Measurements from ENCODE around the gene DHRS7B. TPM values are rescaled to one million over a fixed set of nuclear protein-coding genes. Genes with fewer than 3 reads are reported as not detected.
A peak's percentile ranks its signal among the peaks of the same experiment; 100 is the strongest.

DHRS7B gene
- total RNA-seq, 1 donor from 2014 or later, result 31.7 TPM

DNA sequence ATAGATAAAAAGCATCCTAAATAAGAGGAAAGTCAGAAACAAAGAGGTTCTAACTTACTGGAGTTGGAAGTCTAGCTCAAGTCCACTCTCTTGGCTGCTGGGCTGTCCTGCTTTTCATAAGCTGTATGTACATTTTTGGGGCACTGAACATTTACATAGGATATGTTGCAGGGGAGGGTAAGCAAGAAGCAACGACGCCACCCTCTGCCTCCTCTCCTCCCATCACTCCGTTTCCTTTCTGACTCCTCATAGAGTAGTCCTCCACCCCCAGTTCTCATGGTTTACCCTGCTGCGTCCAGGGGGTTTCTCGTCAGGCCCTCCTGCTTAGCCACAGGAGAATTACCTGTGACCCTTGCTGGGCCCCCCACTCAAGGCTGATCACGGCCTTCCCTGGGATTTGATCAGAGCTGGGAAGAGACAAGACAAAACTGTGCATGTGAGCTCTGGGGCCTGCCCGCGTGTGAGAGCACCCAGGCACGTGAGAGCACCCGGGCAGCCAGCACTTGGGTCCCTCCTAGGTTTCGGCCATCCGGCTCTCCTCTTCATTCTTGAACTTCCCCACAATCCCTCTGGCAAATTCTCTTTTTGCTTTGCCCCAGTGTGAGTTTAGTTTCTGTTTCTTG lies 50.1 kb downstream of the DHRS7B start:
- peaks cover 0 to 15% of the 10 kb centered on the region in 2 donors for H3K36me3 ChIP-seq
- H3K9me3 ChIP-seq, result no peaks in the 10 kb centered on the region
- no peak overlapping the region for H3K4me3 ChIP-seq
- TF ChIP-seq POLR2A (IDR thresholded peaks at IDR 0.05) (no peak), POLR2AphosphoS5 (IDR thresholded peaks at IDR 0.05; ENCODE audit: insufficient read depth in 1 of 2, low read depth in 1 of 2) (no peak)
- TF ChIP-seq, protein P1, sequence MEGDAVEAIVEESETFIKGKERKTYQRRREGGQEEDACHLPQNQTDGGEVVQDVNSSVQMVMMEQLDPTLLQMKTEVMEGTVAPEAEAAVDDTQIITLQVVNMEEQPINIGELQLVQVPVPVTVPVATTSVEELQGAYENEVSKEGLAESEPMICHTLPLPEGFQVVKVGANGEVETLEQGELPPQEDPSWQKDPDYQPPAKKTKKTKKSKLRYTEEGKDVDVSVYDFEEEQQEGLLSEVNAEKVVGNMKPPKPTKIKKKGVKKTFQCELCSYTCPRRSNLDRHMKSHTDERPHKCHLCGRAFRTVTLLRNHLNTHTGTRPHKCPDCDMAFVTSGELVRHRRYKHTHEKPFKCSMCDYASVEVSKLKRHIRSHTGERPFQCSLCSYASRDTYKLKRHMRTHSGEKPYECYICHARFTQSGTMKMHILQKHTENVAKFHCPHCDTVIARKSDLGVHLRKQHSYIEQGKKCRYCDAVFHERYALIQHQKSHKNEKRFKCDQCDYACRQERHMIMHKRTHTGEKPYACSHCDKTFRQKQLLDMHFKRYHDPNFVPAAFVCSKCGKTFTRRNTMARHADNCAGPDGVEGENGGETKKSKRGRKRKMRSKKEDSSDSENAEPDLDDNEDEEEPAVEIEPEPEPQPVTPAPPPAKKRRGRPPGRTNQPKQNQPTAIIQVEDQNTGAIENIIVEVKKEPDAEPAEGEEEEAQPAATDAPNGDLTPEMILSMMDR (IDR thresholded peaks at IDR 0.05), result no peak
- no peaks in the 10 kb centered on the region for H3K4me1 ChIP-seq
- no peaks in the 10 kb centered on the region for H3K27me3 ChIP-seq
- peak; percentile 52 for DNase-seq (ENCODE audit: extremely low spot score in 2 of 2)
- intact Hi-C loops (cut with DNase I), result no loop called here
- no peak overlapping the region for H3K27ac ChIP-seq

DNA sequence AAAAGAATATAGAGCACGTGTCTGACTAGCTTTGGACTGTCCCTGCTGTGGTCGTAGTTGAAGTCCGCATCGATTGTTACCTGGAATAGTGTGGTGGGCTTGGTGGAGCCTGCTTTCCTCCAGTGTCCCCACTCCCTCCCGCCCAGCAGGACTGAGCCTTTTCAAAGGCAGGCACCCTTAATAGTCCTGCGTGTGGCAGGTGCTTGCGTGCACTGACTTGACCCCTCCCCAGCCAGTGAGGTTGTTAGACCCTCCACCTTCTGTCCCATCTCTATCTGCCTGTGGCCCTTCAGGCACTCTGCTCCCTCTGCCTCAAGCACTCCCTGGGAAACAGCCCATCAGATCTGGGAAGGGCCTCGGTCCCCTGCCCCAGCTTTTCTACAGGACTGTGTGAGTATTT lies 50.6 kb downstream of the DHRS7B start:
- Histone ChIP-seq H3K27me3 (no peaks in the 10 kb centered on the region), H3K4me1 (no peaks in the 10 kb centered on the region), H3K9me3 (no peaks in the 10 kb centered on the region), H3K36me3 (peaks cover 0 to 10% of the 10 kb centered on the region in 2 donors), H3K4me3 (no peak overlapping the region), H3K27ac (no peak overlapping the region)
- intact Hi-C loops (cut with DNase I), result no loop called here
- DNase-seq (ENCODE audit: extremely low spot score in 2 of 2), result peak; percentile 55 to 70
- TF ChIP-seq POLR2AphosphoS5 (IDR thresholded peaks at IDR 0.05; ENCODE audit: insufficient read depth in 1 of 2, low read depth in 1 of 2) (no peak), POLR2A (IDR thresholded peaks at IDR 0.05) (no peak)
- TF ChIP-seq, protein P1 (IDR thresholded peaks at IDR 0.05), result no peak

GRCh38 chr17:21177854-21178600 lies 51.3 kb downstream of the DHRS7B start:
- intact Hi-C loops (cut with DNase I), result no loop called here
- peaks cover 0 to 3% of the 10 kb centered on the region in 2 donors for H3K36me3 ChIP-seq
- H3K9me3 ChIP-seq, result no peaks in the 10 kb centered on the region
- no peak overlapping the region for H3K27ac ChIP-seq
- H3K27me3 ChIP-seq, result no peaks in the 10 kb centered on the region
- no peak for TF ChIP-seq POLR2A (IDR thresholded peaks at IDR 0.05)
- no peak for TF ChIP-seq POLR2AphosphoS5 (IDR thresholded peaks at IDR 0.05; ENCODE audit: insufficient read depth in 1 of 2, low read depth in 1 of 2)
- TF ChIP-seq, protein P1 (IDR thresholded peaks at IDR 0.05), result no peak
- H3K4me3 ChIP-seq, result no peak overlapping the region
- peak; percentile 29 to 77 for DNase-seq (ENCODE audit: extremely low spot score in 2 of 2)
- H3K4me1 ChIP-seq, result no peaks in the 10 kb centered on the region

- Histone ChIP-seq H3K27ac (no peak overlapping the region), H3K27me3 (no peaks in the 10 kb centered on the region), H3K4me3 (no peak overlapping the region), H3K9me3 (no peaks in the 10 kb centered on the region), H3K36me3 (peaks cover 0 to 15% of the 10 kb centered on the region in 2 donors), H3K4me1 (no peaks in the 10 kb centered on the region)
- no peak for TF ChIP-seq POLR2AphosphoS5 (IDR thresholded peaks at IDR 0.05; ENCODE audit: insufficient read depth in 1 of 2, low read depth in 1 of 2)
- TF ChIP-seq, protein P1 (IDR thresholded peaks at IDR 0.05), result no peak
- no peak for TF ChIP-seq POLR2A (IDR thresholded peaks at IDR 0.05)
- intact Hi-C loops (cut with DNase I), result no loop called here
- no peak for DNase-seq (ENCODE audit: extremely low spot score in 2 of 2)
Observed at GRCh38 chr17:21183468-21183867, 56.7 kb downstream of the DHRS7B start.

GRCh38 chr17:21184570-21184969 lies 57.8 kb downstream of the DHRS7B start:
- TF ChIP-seq POLR2A (IDR thresholded peaks at IDR 0.05) (no peak), POLR2AphosphoS5 (IDR thresholded peaks at IDR 0.05; ENCODE audit: insufficient read depth in 1 of 2, low read depth in 1 of 2) (no peak)
- TF ChIP-seq, protein P1 (IDR thresholded peaks at IDR 0.05), result no peak
- no peak overlapping the region for H3K27ac ChIP-seq
- peaks cover 0 to 26% of the 10 kb centered on the region in 2 donors for H3K36me3 ChIP-seq
- H3K4me3 ChIP-seq, result no peak overlapping the region
- no peaks in the 10 kb centered on the region for H3K9me3 ChIP-seq
- no peaks in the 10 kb centered on the region for H3K4me1 ChIP-seq
- no peaks in the 10 kb centered on the region for H3K27me3 ChIP-seq
- intact Hi-C loops (cut with DNase I), result no loop called here
- no peak for DNase-seq (ENCODE audit: extremely low spot score in 2 of 2)
